ENCODE measurements around the gene DAB2IP.

Gene DAB2IP

DNA sequence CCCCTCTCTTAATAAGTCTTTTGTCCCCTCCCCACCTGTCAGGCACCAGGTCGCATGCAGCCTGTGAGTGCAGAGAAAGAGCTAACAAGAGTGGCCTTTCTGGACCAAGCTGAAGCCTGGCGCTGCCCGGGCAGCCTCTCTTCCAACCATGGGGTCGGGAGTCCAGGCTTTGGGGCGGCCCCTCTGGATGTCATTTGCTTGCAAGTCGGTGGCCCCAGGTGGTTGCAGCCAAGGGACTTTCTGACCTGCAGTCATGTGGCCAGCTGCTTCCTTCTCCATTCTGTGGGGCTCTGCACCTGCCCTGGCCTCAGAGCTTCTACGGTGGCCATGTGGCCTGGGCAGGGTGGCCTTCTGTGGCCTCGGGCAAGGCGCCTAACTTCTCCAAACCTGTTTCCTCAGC lies 159.7 kb downstream of the DAB2IP start:
- H3K4me2 ChIP-seq (ENCODE audit: low read length) = no peak overlapping the region
- no peaks in the 10 kb centered on the region for H3K79me2 ChIP-seq (ENCODE audit: control insufficient read depth, low read length)
- no peaks in the 10 kb centered on the region for H3K9me3 ChIP-seq (ENCODE audit: control insufficient read depth, insufficient read depth, low read length)
- no peaks in the 10 kb centered on the region for H3K9me2 ChIP-seq (replicated peaks; ENCODE audit: control insufficient read depth, low read length)
- H3K27me3 ChIP-seq (ENCODE audit: control insufficient read depth, low read length) = no peaks in the 10 kb centered on the region
- H4K20me1 ChIP-seq (ENCODE audit: control insufficient read depth, insufficient read depth, low read depth, low read length) = no peaks in the 10 kb centered on the region
- TF ChIP-seq EZH2phosphoT487 (IDR thresholded peaks at IDR 0.05; ENCODE audit: borderline replicate concordance, low read length) (no peak), CTCF (IDR thresholded peaks at IDR 0.05; ENCODE audit: low read depth, low read length, poor library complexity, severe bottlenecking) (no peak)
- no peaks in the 10 kb centered on the region for H3K36me3 ChIP-seq (ENCODE audit: control insufficient read depth, low read length)
- H3K27ac ChIP-seq (ENCODE audit: low read depth, low read length) = no peak overlapping the region
- no peaks in the 10 kb centered on the region for H3F3A ChIP-seq (ENCODE audit: control insufficient read depth, insufficient read depth)
- H3K4me3 ChIP-seq (ENCODE audit: low read length) = no peak overlapping the region
- no peaks in the 10 kb centered on the region for H3K4me1 ChIP-seq (ENCODE audit: control insufficient read depth, low read length)

- TF ChIP-seq CTCF (IDR thresholded peaks at IDR 0.05; ENCODE audit: low read depth, low read length, poor library complexity, severe bottlenecking) = no peak
- no peak for TF ChIP-seq EZH2phosphoT487 (IDR thresholded peaks at IDR 0.05; ENCODE audit: borderline replicate concordance, low read length)
- H3K27ac ChIP-seq (ENCODE audit: low read depth, low read length) = no peak overlapping the region
- H4K20me1 ChIP-seq (ENCODE audit: control insufficient read depth, insufficient read depth, low read depth, low read length) = no peaks in the 10 kb centered on the region
- no peaks in the 10 kb centered on the region for H3K9me2 ChIP-seq (replicated peaks; ENCODE audit: control insufficient read depth, low read length)
- no peaks in the 10 kb centered on the region for H3K27me3 ChIP-seq (ENCODE audit: control insufficient read depth, low read length)
- no peaks in the 10 kb centered on the region for H3K79me2 ChIP-seq (ENCODE audit: control insufficient read depth, low read length)
- H3F3A ChIP-seq (ENCODE audit: control insufficient read depth, insufficient read depth) = no peaks in the 10 kb centered on the region
- H3K36me3 ChIP-seq (ENCODE audit: control insufficient read depth, low read length) = no peaks in the 10 kb centered on the region
- H3K4me1 ChIP-seq (ENCODE audit: control insufficient read depth, low read length) = no peaks in the 10 kb centered on the region
- H3K4me2 ChIP-seq (ENCODE audit: low read length) = no peak overlapping the region
- no peak overlapping the region for H3K4me3 ChIP-seq (ENCODE audit: low read length)
- no peaks in the 10 kb centered on the region for H3K9me3 ChIP-seq (ENCODE audit: control insufficient read depth, insufficient read depth, low read length)
These were observed 160.3 kb downstream of the DAB2IP start for GRCh38 chr9:121811751-121812150.

DNA sequence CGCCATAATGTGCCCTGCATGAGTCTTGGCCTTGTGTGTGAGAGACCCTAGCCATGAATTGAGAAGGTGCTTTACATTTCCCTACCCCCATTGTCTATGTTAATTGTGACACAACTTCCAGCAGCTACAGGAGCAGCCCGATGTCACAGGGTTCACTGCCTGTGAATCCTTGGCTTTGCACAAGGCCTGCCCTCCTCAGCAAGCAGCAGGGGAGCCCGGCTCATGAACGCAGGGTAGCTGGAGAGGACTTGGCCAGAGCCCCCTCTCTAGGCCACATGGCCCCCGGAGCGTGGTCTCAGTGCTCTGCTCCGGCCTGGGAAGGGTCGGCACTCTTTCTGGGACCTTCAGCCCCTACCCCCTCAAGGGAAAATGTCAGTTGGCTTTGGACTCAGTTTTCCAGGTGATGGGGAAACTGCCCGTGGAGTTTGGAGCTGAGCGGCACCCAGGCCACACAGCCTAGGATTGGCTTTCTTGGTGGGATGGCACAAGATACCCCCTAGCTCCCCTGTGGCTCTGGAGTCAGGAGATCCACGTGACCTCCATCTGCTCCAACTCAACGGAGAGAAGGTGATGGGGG lies 160.8 kb downstream of the DAB2IP start:
- H3K4me3 ChIP-seq (ENCODE audit: low read length) = no peak overlapping the region
- no peak overlapping the region for H3K27ac ChIP-seq (ENCODE audit: low read depth, low read length)
- H3K9me3 ChIP-seq (ENCODE audit: control insufficient read depth, insufficient read depth, low read length) = no peaks in the 10 kb centered on the region
- H3K27me3 ChIP-seq (ENCODE audit: control insufficient read depth, low read length) = no peaks in the 10 kb centered on the region
- no peaks in the 10 kb centered on the region for H3K79me2 ChIP-seq (ENCODE audit: control insufficient read depth, low read length)
- no peaks in the 10 kb centered on the region for H3F3A ChIP-seq (ENCODE audit: control insufficient read depth, insufficient read depth)
- H3K36me3 ChIP-seq (ENCODE audit: control insufficient read depth, low read length) = no peaks in the 10 kb centered on the region
- no peak overlapping the region for H3K4me2 ChIP-seq (ENCODE audit: low read length)
- no peaks in the 10 kb centered on the region for H3K9me2 ChIP-seq (replicated peaks; ENCODE audit: control insufficient read depth, low read length)
- no peaks in the 10 kb centered on the region for H3K4me1 ChIP-seq (ENCODE audit: control insufficient read depth, low read length)
- no peaks in the 10 kb centered on the region for H4K20me1 ChIP-seq (ENCODE audit: control insufficient read depth, insufficient read depth, low read depth, low read length)
- no peak for TF ChIP-seq EZH2phosphoT487 (IDR thresholded peaks at IDR 0.05; ENCODE audit: borderline replicate concordance, low read length)
- TF ChIP-seq CTCF (IDR thresholded peaks at IDR 0.05; ENCODE audit: low read depth, low read length, poor library complexity, severe bottlenecking) = no peak
